ENCODE measurements around the gene HBD.

HBD gene

DNA sequence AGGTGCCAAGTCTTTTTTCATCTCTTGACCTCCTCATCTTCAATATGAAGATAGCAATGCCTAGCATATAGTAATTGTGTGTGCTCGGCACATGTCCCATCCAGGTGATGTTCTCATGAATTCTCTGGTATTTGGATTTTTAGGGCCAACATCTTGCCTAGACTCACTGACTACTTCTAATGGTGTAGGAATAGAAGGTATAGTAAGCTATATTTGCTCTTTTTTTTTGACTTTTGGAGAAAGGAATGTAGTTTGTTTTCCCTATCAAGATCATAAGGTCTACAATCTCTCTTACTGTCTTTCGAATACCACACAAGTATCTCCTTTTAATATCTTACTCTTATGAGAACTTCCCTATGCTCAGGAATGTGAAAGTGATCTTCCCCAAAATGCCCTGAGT lies 3.2 kb downstream of the HBD start:
- no peak for DNase-seq

DNA sequence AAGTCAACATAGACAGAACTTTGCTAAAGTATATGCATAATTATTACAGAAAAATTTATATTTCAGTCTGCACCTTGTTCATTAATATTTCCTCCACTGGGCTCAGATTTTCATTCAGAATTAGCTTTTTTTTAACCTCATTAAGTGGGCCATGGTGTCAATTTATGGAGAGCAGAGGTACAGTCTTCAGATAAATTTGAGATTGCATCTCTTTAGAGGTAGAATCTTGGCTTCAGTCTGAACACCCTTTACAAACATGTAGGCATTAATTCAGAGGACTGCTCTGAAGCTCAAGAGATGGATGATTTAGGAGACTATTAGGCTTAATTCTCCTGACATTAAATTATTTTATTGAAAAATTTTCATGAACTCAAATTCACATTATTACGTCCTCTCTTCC lies 4.0 kb downstream of the HBD start:
- DNase-seq: no peak

DNA sequence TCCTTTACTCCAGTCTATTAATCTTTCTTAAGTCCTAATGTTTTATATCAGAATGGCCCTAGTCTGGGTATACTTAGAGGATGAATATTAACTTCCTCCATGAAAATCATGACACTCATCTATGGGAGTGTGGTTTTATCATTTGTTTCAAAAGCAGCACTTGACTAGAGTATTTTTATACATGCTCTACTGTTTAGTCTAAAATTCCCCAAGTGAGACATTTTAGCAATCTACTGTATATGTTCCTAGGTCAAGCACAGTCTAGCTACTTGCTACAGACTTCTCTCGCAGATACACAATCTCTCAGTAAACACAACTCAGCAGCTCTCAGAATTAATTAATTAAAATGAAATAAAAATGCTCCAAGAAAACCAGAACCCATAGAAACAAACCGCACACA lies 4.5 kb downstream of the HBD start:
- DNase-seq: no peak

- DNase-seq: no peak
Measured at GRCh38 chr11:5229356-5229755, 4.9 kb downstream of the HBD start.

GRCh38 chr11:5228124-5228523 lies 6.2 kb downstream of the HBD start:
- no peak for DNase-seq

GRCh38 chr11:5227681-5228080 lies 6.6 kb downstream of the HBD start:
- DNase-seq: no peak

- DNase-seq: no peak
Measured at GRCh38 chr11:5226732-5227310, 7.5 kb downstream of the HBD start, which contains the start of gene HBB. TSS of gene HBB (minus strand) at chr11:5227071. CDS start at chr11:5227021, 50 bp downstream.

- no peak for DNase-seq
Measured at GRCh38 chr11:5225480-5225871, 8.8 kb downstream of the HBD start.

- no peak for DNase-seq
Measured at GRCh38 chr11:5224538-5225479, 9.5 kb downstream of the HBD start.

GRCh38 chr11:5223686-5224085 lies 10.6 kb downstream of the HBD start:
- DNase-seq: no peak

DNA sequence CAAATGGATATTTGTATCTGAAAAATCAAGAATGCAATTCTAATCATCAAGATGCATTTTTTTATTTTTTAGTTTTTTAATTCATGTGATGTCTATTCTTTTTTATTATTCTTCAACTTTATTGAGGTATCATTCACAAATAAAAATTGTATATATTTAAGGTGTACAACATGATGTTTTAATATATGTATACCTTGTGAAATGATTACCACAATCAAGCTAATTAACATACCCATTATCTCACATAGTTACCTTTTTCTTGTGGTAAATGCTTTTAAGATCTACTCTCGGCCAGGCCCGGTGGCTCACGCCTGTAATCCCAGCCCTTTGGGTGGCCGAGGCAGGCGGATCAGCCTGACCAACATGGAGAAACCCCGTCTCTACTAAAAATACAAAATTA lies 11.1 kb downstream of the HBD start:
- no peak for DNase-seq

GRCh38 chr11:5210376-5210885 lies 23.9 kb downstream of the HBD start:
- no peak for DNase-seq

- DNase-seq: peak; percentile 33
Measured at GRCh38 chr11:5204787-5205186, 29.5 kb downstream of the HBD start.

- DNase-seq: no peak
Measured at GRCh38 chr11:5203366-5203765, 30.9 kb downstream of the HBD start.

- no peak for DNase-seq
Measured at GRCh38 chr11:5200582-5200981, 33.7 kb downstream of the HBD start, which contains the start of gene OR51V1. TSS of gene OR51V1 (minus strand) at chr11:5200682. CDS start at chr11:5200682, 0 bp downstream.

DNA sequence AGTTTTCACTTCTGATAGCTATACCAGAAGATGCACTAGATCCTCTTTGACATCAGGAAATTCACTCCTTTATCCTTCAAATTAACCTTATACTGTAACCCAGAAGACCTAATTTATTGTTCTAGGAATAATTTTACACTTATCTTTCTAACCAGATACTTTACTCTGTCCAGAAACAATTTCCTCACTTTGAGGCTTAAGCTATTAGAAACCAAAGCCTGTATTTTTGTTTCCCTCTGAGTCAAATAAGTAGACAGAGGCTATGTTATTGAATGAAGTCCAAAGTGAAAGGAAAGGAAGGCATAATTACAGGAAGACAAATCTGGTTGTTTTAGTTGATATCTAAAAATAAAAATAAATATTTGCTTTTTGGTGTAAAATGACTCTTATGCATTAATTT lies 36.0 kb downstream of the HBD start:
- DNase-seq: no peak

DNA sequence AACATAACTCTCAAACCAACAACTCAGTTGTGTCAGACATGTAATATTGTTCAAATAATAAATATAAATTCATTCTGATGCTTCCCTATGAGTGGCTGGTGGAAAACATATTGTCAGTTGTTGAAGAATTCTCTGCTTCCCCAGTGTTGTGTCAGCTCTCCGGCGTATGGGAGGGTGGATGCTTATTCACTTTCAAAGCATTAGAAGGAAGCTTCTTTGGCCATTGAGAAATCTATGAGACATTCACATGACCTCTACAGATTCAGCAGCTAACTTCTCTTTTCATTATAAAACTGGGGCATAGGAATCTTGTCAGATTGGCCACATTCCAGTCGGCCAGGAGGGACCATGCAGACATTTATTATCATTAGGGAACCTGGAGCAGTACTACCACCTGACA lies 36.7 kb downstream of the HBD start:
- DNase-seq: no peak

- DNase-seq: no peak
Measured at GRCh38 chr11:5196731-5197130, 37.6 kb downstream of the HBD start.

DNA sequence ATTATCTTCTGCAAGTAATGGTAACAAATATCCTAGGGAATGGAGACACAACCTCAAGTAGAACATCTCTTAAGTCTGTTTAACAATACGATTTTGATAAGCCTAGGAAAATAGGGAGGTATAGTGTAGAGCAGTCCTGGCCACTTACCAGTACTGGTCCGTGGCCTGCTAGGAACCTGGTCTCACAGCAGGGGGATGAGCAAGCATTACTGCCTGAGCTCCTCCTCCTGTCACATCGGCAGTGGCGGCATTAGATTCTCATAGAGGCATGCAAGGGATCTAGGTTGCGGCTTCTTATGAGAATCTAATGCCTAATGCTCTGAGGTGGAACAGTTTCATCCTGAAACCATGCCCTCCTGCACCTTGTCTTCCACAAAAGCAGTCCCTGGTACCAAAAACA lies 38.2 kb downstream of the HBD start:
- no peak for DNase-seq

GRCh38 chr11:5192738-5193137 lies 41.5 kb downstream of the HBD start:
- DNase-seq: no peak

DNA sequence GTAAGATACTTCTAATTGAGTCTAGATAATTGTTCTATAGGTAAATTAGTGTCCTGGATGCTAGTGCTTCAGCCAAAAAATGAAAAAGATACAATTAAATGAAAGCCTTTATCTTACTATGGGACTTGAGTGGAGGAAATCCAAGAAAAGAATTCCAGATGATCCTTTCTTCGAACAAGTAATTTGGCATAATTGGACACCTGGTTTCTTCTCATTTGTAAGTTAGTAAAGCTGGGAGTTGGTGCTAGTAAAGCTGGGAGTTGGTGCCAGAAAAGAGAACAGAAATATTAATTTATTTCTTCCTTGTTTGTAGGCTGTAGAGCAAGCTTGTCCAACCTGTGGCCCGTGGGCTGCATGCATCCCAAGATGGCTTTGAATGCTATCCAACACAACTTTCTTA lies 46.1 kb downstream of the HBD start:
- DNase-seq: no peak

Data from RPMI8226 (cell line).